HepG2 (cell line): ENCODE data around the gene CFAP43. TPM values are rescaled to one million over a fixed set of nuclear protein-coding genes. Genes with fewer than 3 reads are reported as not detected.

Source experiments
- BCL6 ChIP-seq: IDR thresholded peaks from 2 replicates; pipeline ENCODE4 v1.6.1; 2016; ENCODE audit warnings: missing genetic modification reagents, missing compliant biosample characterization
- ELF4 ChIP-seq: sonication (generic); formaldehyde crosslinking; IDR thresholded peaks from 2 replicates; pipeline ENCODE4 v1.5.0; 2020; ENCODE audit warnings: missing genetic modification reagents, mild to moderate bottlenecking, moderate library complexity, borderline replicate concordance
- FOXM1 ChIP-seq: sonication (generic); formaldehyde crosslinking; IDR thresholded peaks from 2 replicates; pipeline ENCODE4 v1.5.0; 2020; ENCODE audit warnings: missing genetic modification reagents
- HNF4A ChIP-seq: sonication (generic); formaldehyde crosslinking; IDR thresholded peaks from 2 replicates; pipeline ENCODE4 v1.4.0; 2020; ENCODE audit warnings: missing genetic modification reagents
- HNF4G ChIP-seq, 2 experiments: sonication (generic) in 1 of 2; formaldehyde crosslinking in 1 of 2; IDR thresholded peaks; 2 replicates each; pipeline versions ENCODE4 v1.4.0 to v1.6.1; 2011 to 2020; ENCODE audit warnings: borderline replicate concordance in 2 of 2, low read depth in 2 of 2, mild to moderate bottlenecking in 2 of 2, low read length in 1 of 2, missing genetic modification reagents in 1 of 2, moderate library complexity in 1 of 2
- LCORL ChIP-seq, 2 experiments: fragments of 450-650 bp in 1 of 2; sonication (generic) in 1 of 2; formaldehyde crosslinking in 1 of 2; IDR thresholded peaks; 2 replicates each; pipeline versions ENCODE4 v1.5.0 to v1.6.1; 2017 to 2020; ENCODE audit warnings: antibody characterized with exemption in 1 of 2, missing genetic modification reagents in 1 of 2
- MIXL1 ChIP-seq: IDR thresholded peaks from 2 replicates; pipeline ENCODE4 v1.6.1; 2016
- NR2F2 ChIP-seq: IDR thresholded peaks from 2 replicates; pipeline ENCODE4 v1.6.1; 2012; ENCODE audit warnings: low read depth, inconsistent platforms, borderline replicate concordance
- PPARG ChIP-seq: conservative IDR thresholded peaks from 2 replicates; pipeline ENCODE4 v1.6.1; 2016; ENCODE audit warnings: missing biosample characterization, missing genetic modification reagents
- SOX13 ChIP-seq, 3 experiments: fragments of 450-650 bp in 1 of 3; sonication (generic) in 1 of 3; formaldehyde crosslinking in 1 of 3; IDR thresholded peaks in 2 of 3; conservative IDR thresholded peaks in 1 of 3; 2 replicates each; pipeline versions ENCODE4 v1.5.0 to v1.6.1; 2016 to 2020; ENCODE audit warnings: antibody characterized with exemption in 1 of 3, mild to moderate bottlenecking in 1 of 3, missing compliant biosample characterization in 1 of 3, missing genetic modification reagents in 1 of 3, moderate library complexity in 1 of 3
- SP1 ChIP-seq, 2 experiments: fragments of 450-650 bp in 1 of 2; sonication (generic) in 1 of 2; formaldehyde crosslinking in 1 of 2; IDR thresholded peaks; 2 replicates each; pipeline versions ENCODE4 v1.4.0 to v1.6.1; 2016 to 2020; ENCODE audit warnings: missing genetic modification reagents in 1 of 2
- TGIF2 ChIP-seq: IDR thresholded peaks from 2 replicates; pipeline ENCODE4 v1.6.1; 2016; ENCODE audit warnings: control low read depth, missing compliant biosample characterization
- ZNF205 ChIP-seq: IDR thresholded peaks from 2 replicates; pipeline ENCODE4 v1.6.1; 2018; ENCODE audit warnings: missing biosample characterization, missing genetic modification reagents
- ZNF878 ChIP-seq: sonication (generic); formaldehyde crosslinking; IDR thresholded peaks from 2 replicates; pipeline ENCODE4 v1.8.1; 2023; ENCODE audit warnings: mild to moderate bottlenecking, missing genetic modification reagents, moderate library complexity
- polyA plus RNA-seq, 8 experiments: library from polyadenylated mRNA; depleted of rRNA in 3 of 8; stranded (reverse) in 7 of 8; unstranded in 1 of 8; fragments of >200 nt; fragmentation: Illumina TruSeq in 4 of 8; extraction: Trizol in 4 of 8; gene quantifications; 2 replicates each; pipeline versions ENCODE4 v1.2.1 to v1.2.3, GENCODE V29; 2011 to 2016; ENCODE audit warnings: low read depth in 4 of 8, missing spikeins in 1 of 8, mixed read lengths in 1 of 8; ENCODE audit not compliant: insufficient read depth in 1 of 8
- total RNA-seq, 5 experiments: library from RNA; depleted of rRNA; stranded (reverse); fragments of >200 nt; fragmentation: Illumina TruSeq; extraction: Trizol; gene quantifications; 2 replicates each; pipeline ENCODE4 v1.2.3, GENCODE V29; 2016; ENCODE audit warnings: low read depth in 1 of 5
- TF ChIP-seq, protein P1 (sequence below): sonication (generic); formaldehyde crosslinking; IDR thresholded peaks from 2 replicates; pipeline ENCODE4 v1.4.0; 2020; ENCODE audit warnings: missing genetic modification reagents, borderline replicate concordance
- TF ChIP-seq, protein P2 (sequence below): sonication (generic); formaldehyde crosslinking; IDR thresholded peaks from 2 replicates; pipeline ENCODE4 v1.5.0; 2020; ENCODE audit warnings: missing genetic modification reagents

CFAP43 gene
- total and polyA plus RNA-seq, 2 of the 13 experiments (the other 11 are each of a cell fraction or from before 2014, with no cell fraction given), result 0.24 to 0.38 TPM

DNA sequence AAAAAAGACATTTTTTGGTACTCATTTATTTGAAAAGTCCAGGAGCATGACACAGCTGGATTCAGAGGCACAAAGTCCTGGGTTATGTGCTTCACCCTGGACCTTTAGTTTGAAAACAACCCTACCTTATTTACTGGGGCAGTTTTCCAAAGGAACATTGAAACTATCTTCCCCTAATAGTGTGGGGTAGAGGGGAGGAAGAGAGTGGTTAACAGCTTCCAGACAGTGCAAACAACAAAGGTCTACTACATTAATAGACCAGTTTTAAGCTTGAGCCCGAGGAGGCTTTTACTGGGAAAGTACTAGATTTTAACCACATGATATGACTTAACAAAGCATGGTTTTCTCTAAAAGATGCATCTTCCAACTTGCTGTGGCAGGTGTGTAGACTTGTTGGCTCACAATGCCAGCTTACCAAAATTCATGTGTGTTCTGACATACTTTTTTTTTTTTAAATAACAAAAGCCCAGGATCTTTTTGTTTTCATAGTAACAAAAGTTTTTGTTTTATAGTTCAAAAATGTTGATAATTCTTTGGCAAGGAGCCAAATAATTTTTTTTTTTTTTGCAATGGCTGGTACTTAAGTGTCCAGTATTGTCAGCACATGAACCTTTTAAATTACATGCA is 24.3 kb upstream of the CFAP43 start (continued):
- TF ChIP-seq, protein P1, sequence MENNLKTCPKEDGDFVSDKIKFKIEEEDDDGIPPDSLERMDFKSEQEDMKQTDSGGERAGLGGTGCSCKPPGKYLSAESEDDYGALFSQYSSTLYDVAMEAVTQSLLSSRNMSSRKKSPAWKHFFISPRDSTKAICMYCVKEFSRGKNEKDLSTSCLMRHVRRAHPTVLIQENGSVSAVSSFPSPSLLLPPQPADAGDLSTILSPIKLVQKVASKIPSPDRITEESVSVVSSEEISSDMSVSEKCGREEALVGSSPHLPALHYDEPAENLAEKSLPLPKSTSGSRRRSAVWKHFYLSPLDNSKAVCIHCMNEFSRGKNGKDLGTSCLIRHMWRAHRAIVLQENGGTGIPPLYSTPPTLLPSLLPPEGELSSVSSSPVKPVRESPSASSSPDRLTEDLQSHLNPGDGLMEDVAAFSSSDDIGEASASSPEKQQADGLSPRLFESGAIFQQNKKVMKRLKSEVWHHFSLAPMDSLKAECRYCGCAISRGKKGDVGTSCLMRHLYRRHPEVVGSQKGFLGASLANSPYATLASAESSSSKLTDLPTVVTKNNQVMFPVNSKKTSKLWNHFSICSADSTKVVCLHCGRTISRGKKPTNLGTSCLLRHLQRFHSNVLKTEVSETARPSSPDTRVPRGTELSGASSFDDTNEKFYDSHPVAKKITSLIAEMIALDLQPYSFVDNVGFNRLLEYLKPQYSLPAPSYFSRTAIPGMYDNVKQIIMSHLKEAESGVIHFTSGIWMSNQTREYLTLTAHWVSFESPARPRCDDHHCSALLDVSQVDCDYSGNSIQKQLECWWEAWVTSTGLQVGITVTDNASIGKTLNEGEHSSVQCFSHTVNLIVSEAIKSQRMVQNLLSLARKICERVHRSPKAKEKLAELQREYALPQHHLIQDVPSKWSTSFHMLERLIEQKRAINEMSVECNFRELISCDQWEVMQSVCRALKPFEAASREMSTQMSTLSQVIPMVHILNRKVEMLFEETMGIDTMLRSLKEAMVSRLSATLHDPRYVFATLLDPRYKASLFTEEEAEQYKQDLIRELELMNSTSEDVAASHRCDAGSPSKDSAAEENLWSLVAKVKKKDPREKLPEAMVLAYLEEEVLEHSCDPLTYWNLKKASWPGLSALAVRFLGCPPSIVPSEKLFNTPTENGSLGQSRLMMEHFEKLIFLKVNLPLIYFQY (CRISPR knock-in tag), result no peak
- TF ChIP-seq SP1 (IDR thresholded peaks at IDR 0.05), result no peak
- TF ChIP-seq SP1 (CRISPR knock-in tag; IDR thresholded peaks at IDR 0.05), result no peak
- no peak for TF ChIP-seq FOXM1 (CRISPR knock-in tag)
- TF ChIP-seq PPARG (CRISPR knock-in tag), result peak; percentile 67; the same call in 1 of the 2 replicates
- peak; percentile 45; the same call in 1 of the 2 replicates for TF ChIP-seq NR2F2
- TF ChIP-seq, protein P2, sequence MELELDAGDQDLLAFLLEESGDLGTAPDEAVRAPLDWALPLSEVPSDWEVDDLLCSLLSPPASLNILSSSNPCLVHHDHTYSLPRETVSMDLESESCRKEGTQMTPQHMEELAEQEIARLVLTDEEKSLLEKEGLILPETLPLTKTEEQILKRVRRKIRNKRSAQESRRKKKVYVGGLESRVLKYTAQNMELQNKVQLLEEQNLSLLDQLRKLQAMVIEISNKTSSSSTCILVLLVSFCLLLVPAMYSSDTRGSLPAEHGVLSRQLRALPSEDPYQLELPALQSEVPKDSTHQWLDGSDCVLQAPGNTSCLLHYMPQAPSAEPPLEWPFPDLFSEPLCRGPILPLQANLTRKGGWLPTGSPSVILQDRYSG (CRISPR knock-in tag), result no peak
- peak; percentile 53; the same call in 1 of the 2 replicates for TF ChIP-seq HNF4G (IDR thresholded peaks at IDR 0.05; ENCODE audit: borderline replicate concordance, low read depth, low read length)
- no peak; the same call in 1 of the 2 replicates for TF ChIP-seq HNF4G (CRISPR knock-in tag; IDR thresholded peaks at IDR 0.05; ENCODE audit: borderline replicate concordance, low read depth)
- 0 out of 2 replicates have a peak, but pooled peaks have one; percentile 39 for TF ChIP-seq ZNF205 (CRISPR knock-in tag)
- no peak for TF ChIP-seq ELF4 (CRISPR knock-in tag)
- TF ChIP-seq HNF4A (CRISPR knock-in tag), result peak; percentile 75
- TF ChIP-seq TGIF2 (CRISPR knock-in tag), result 0 out of 2 replicates have a peak, but pooled peaks have one; percentile 37
- TF ChIP-seq LCORL (IDR thresholded peaks at IDR 0.05), result peak; percentile 85
- peak; percentile 40; the same call in 1 of the 2 replicates for TF ChIP-seq LCORL (CRISPR knock-in tag; IDR thresholded peaks at IDR 0.05)
- no peak; the same call in 1 of the 2 replicates for TF ChIP-seq ZNF878 (CRISPR knock-in tag)
- no peak for TF ChIP-seq SOX13 (IDR thresholded peaks at IDR 0.05)
- peak in 1 of 2 experiments; percentile 46; a peak in 1 of 4 replicates for TF ChIP-seq SOX13 (CRISPR knock-in tag; conservative IDR thresholded peaks at IDR 0.05 in 1 of 2, IDR thresholded peaks at IDR 0.05 in 1 of 2)
- TF ChIP-seq MIXL1, result peak; percentile 31; the same call in 1 of the 2 replicates
- 0 out of 2 replicates have a peak, but pooled peaks have one; percentile 30 for TF ChIP-seq BCL6 (CRISPR knock-in tag)
